Mesodermal cell (in vitro differentiated cells): ENCODE measurements around the gene WHAMM.

Experiments
- H3K27ac ChIP-seq: 2 replicates; pipeline ENCODE4 v1.7.0; 2013; ENCODE audit warnings: mild to moderate bottlenecking, low read depth, low read length, moderate library complexity; ENCODE audit not compliant: severe bottlenecking
- H3K36me3 ChIP-seq: 2 replicates; pipeline ENCODE4 v1.7.1; 2013; ENCODE audit warnings: mild to moderate bottlenecking, low read length, moderate library complexity; ENCODE audit not compliant: control insufficient read depth, insufficient read depth
- H3K4me1 ChIP-seq: one replicate; pipeline ENCODE4 v1.7.1; 2013; ENCODE audit warnings: mild to moderate bottlenecking, low read length; ENCODE audit not compliant: insufficient read depth, control insufficient read depth, poor library complexity, severe bottlenecking
- H3K4me3 ChIP-seq: 2 replicates; pipeline ENCODE4 v1.7.0; 2013; ENCODE audit warnings: low read length, control low read depth, mild to moderate bottlenecking; ENCODE audit not compliant: insufficient read depth, poor library complexity, severe bottlenecking; ENCODE audit errors: extremely low read depth
- H3K9me3 ChIP-seq: 2 replicates; pipeline ENCODE4 v1.7.1; 2013; ENCODE audit warnings: mild to moderate bottlenecking, low read length, moderate library complexity; ENCODE audit not compliant: control insufficient read depth
- WGBS, 2 experiments: methylation state at CpG; one replicate each; pipeline ENCODE4 v1.1.5; 2013; ENCODE audit warnings: missing lambda C conversion rate in 2 of 2; ENCODE audit not compliant: insufficient coverage in 2 of 2; 5-methylcytosine and 5-hydroxymethylcytosine counted together

Gene WHAMM

GRCh38 chr15:82871358-82871757 is 61.9 kb downstream of the WHAMM start:
- H3K4me1 ChIP-seq: peaks cover 4% of the 10 kb centered on the region
- no peaks in the 10 kb centered on the region for H3K9me3 ChIP-seq
- H3K27ac ChIP-seq: no peak overlapping the region
- 93 to 97% methylated on average over 4 of the region's 5 CpGs for WGBS, 2 experiments
- no peaks in the 10 kb centered on the region for H3K36me3 ChIP-seq
- no peak overlapping the region for H3K4me3 ChIP-seq

GRCh38 chr15:82871832-82872484 is 62.5 kb downstream of the WHAMM start:
- Histone ChIP-seq H3K27ac (no peak overlapping the region), H3K9me3 (no peaks in the 10 kb centered on the region)
- 81 to 88% methylated on average over 2 of the region's 7 CpGs for WGBS, 2 experiments

GRCh38 chr15:82873000-82873680 is 63.7 kb downstream of the WHAMM start:
- Histone ChIP-seq H3K36me3 (no peaks in the 10 kb centered on the region), H3K27ac (no peak overlapping the region)
- WGBS, 2 experiments: 82 to 90% methylated on average over 3 to 7 of the region's 7 CpGs

More at GRCh38 chr15:82871832-82872484, 62.5 kb downstream of the WHAMM start:
- peaks cover 4% of the 10 kb centered on the region for H3K4me1 ChIP-seq
- H3K36me3 ChIP-seq: no peaks in the 10 kb centered on the region
- no peak overlapping the region for H3K4me3 ChIP-seq

GRCh38 chr15:82874267-82874666 is 64.8 kb downstream of the WHAMM start:
- Histone ChIP-seq H3K9me3 (no peaks in the 10 kb centered on the region), H3K36me3 (no peaks in the 10 kb centered on the region), H3K4me1 (peaks cover 4% of the 10 kb centered on the region), H3K4me3 (no peak overlapping the region), H3K27ac (no peak overlapping the region)
- 92 to 100% methylated on average over 1 of the region's 1 CpG for WGBS, 2 experiments

More at GRCh38 chr15:82873000-82873680, 63.7 kb downstream of the WHAMM start:
- Histone ChIP-seq H3K4me1 (peaks cover 4% of the 10 kb centered on the region), H3K9me3 (no peaks in the 10 kb centered on the region), H3K4me3 (no peak overlapping the region)

- H3K4me1 ChIP-seq: peaks cover 4% of the 10 kb centered on the region
- H3K4me3 ChIP-seq: no peak overlapping the region
- H3K9me3 ChIP-seq: no peaks in the 10 kb centered on the region
- no peak overlapping the region for H3K27ac ChIP-seq
- no peaks in the 10 kb centered on the region for H3K36me3 ChIP-seq
- WGBS, 2 experiments: 90 to 93% methylated on average over 8 to 10 of the region's 10 CpGs
These were observed 65.5 kb downstream of the WHAMM start for GRCh38 chr15:82874961-82875360.

- H3K27ac ChIP-seq: no peak overlapping the region
- 81 to 96% methylated on average over 7 of the region's 7 CpGs for WGBS, 2 experiments
- H3K9me3 ChIP-seq: no peaks in the 10 kb centered on the region
These were observed 66.1 kb downstream of the WHAMM start for GRCh38 chr15:82875411-82876003.

GRCh38 chr15:82877825-82878224 is 68.4 kb downstream of the WHAMM start:
- H3K27ac ChIP-seq: no peak overlapping the region
- H3K4me1 ChIP-seq: peaks cover 4% of the 10 kb centered on the region
- no peak overlapping the region for H3K4me3 ChIP-seq
- no peaks in the 10 kb centered on the region for H3K36me3 ChIP-seq
- no peaks in the 10 kb centered on the region for H3K9me3 ChIP-seq
- 83 to 100% methylated on average over 1 of the region's 2 CpGs for WGBS, 2 experiments

More at GRCh38 chr15:82875411-82876003, 66.1 kb downstream of the WHAMM start:
- Histone ChIP-seq H3K4me1 (peaks cover 4% of the 10 kb centered on the region), H3K4me3 (no peak overlapping the region), H3K36me3 (no peaks in the 10 kb centered on the region)

GRCh38 chr15:82878325-82878724 is 68.9 kb downstream of the WHAMM start:
- Histone ChIP-seq H3K4me1 (peaks cover 4% of the 10 kb centered on the region), H3K4me3 (no peak overlapping the region), H3K9me3 (no peaks in the 10 kb centered on the region), H3K27ac (no peak overlapping the region), H3K36me3 (no peaks in the 10 kb centered on the region)
- WGBS, 2 experiments: 86 to 93% methylated on average over 4 of the region's 5 CpGs

- Histone ChIP-seq H3K9me3 (no peaks in the 10 kb centered on the region), H3K4me1 (peaks cover under 1% of the 10 kb centered on the region), H3K27ac (no peak overlapping the region), H3K36me3 (no peaks in the 10 kb centered on the region), H3K4me3 (no peak overlapping the region)
- WGBS, 2 experiments: 77 to 85% methylated on average over 5 to 6 of the region's 6 CpGs
These were observed 71.3 kb downstream of the WHAMM start for GRCh38 chr15:82880704-82881103.

- Histone ChIP-seq H3K27ac (no peak overlapping the region), H3K36me3 (no peaks in the 10 kb centered on the region), H3K4me3 (no peak overlapping the region), H3K9me3 (no peaks in the 10 kb centered on the region), H3K4me1 (no peaks in the 10 kb centered on the region)
- no CpG with 5 or more reads among the region's 2 CpGs for WGBS, 2 experiments
These were observed 72.3 kb downstream of the WHAMM start for GRCh38 chr15:82881747-82882146.
